Transverse colon (tissue), 4 donors: Measurements from ENCODE around the gene GOLGA6A. TPM values are rescaled to one million over a fixed set of nuclear protein-coding genes. Genes with fewer than 3 reads are reported as not detected.
A peak's percentile ranks its signal among the peaks of the same experiment; 100 is the strongest.

Experiments
- DNase-seq: peaks from one replicate; pipeline ENCODE4 v3.0.0-alpha.2; 2019
- H3K27ac ChIP-seq, 4 donors: fragments of 200-600 bp; sonication (generic); 2 replicates each; pipeline ENCODE4 v1.5.1; 2016 to 2018; ENCODE audit warnings: inconsistent platforms in 4 of 4
- H3K27me3 ChIP-seq: fragments of 200-600 bp; sonication (generic); 2 replicates; pipeline ENCODE4 v1.5.1; 2017; ENCODE audit warnings: inconsistent platforms
- H3K36me3 ChIP-seq, 4 donors: fragments of 200-600 bp; sonication (generic); 2 replicates each; pipeline ENCODE4 v1.5.1; 2017 to 2019; ENCODE audit warnings: inconsistent platforms in 4 of 4
- H3K4me1 ChIP-seq, 4 donors: fragments of 200-600 bp; sonication (generic); 2 replicates each; pipeline ENCODE4 v1.5.1; 2017 to 2020; ENCODE audit warnings: inconsistent platforms in 4 of 4
- H3K4me3 ChIP-seq, 4 donors: fragments of 200-600 bp; sonication (generic); 1 replicate in 1 of 4; 2 replicates in 3 of 4; pipeline versions ENCODE4 v1.5.1 to v1.6.1; 2017 to 2019; ENCODE audit warnings: inconsistent platforms in 4 of 4
- H3K9me3 ChIP-seq, 2 donors: fragments of 200-600 bp; sonication (generic); 2 replicates each; pipeline ENCODE4 v1.5.1; 2017 to 2019; ENCODE audit warnings: inconsistent platforms in 2 of 2
- CTCF ChIP-seq, 5 experiments: fragments of 200-600 bp in 3 of 5; fragments of 450-650 bp in 2 of 5; sonication (generic) in 3 of 5; IDR thresholded peaks; 1 replicate in 2 of 5; 2 replicates in 3 of 5; pipeline ENCODE4 v1.5.1; 2016 to 2017; ENCODE audit warnings: antibody characterized with exemption in 5 of 5, inconsistent platforms in 3 of 5, mild to moderate bottlenecking in 2 of 5, moderate library complexity in 1 of 5
- EP300 ChIP-seq: sonication (generic); formaldehyde crosslinking; IDR thresholded peaks from one replicate; pipeline ENCODE4 v1.6.1; 2017; ENCODE audit warnings: antibody characterized with exemption, low read depth
- POLR2A ChIP-seq: fragments of 450-650 bp; IDR thresholded peaks from one replicate; pipeline ENCODE4 v1.6.1; 2016; ENCODE audit warnings: antibody characterized with exemption, mild to moderate bottlenecking, moderate library complexity
- POLR2AphosphoS5 ChIP-seq, 3 donors: sonication (generic); formaldehyde crosslinking; IDR thresholded peaks; one replicate each; pipeline ENCODE4 v1.6.1; 2016; ENCODE audit warnings: antibody characterized with exemption in 3 of 3
- WGBS, 2 donors: methylation state at CpG; one replicate each; pipeline ENCODE4 v1.1.5; 2018; ENCODE audit warnings: low coverage in 1 of 2; 5-methylcytosine and 5-hydroxymethylcytosine counted together
- in situ Hi-C, 4 donors: fragments of 200-750 bp; cut with MboI; loops; one replicate each; pipeline versions ENCODE4 v1.15.0 to v1.15.1; 2017; ENCODE audit warnings: low sequenced_read_pairs in 3 of 4, low pct_ligation_motif_present in 1 of 4, low pct_unique_long_range_greater_than_20kb in 1 of 4
- intact Hi-C: fragments of 100-400 bp; cut with DNase I; formaldehyde crosslinking; loops from one replicate; pipeline ENCODE4 v1.15.1; 2023; ENCODE audit warnings: low total_unique reads
- total RNA-seq, 4 donors: library from RNA; depleted of rRNA; stranded (reverse); fragments of >200 nt; gene quantifications; one replicate each; pipeline ENCODE4 v1.1.0, GENCODE V29; 2016

Gene GOLGA6A
- total RNA-seq, 4 donors from 2014 or later: not detected

- no peaks in the 10 kb centered on the region for H3K9me3 ChIP-seq
- intact Hi-C loops: no loop called here
- H3K4me3 ChIP-seq: no peak overlapping the region
- DNase-seq: no peak
- in situ Hi-C loops: no loop called here
- H3K36me3 ChIP-seq: no peaks in the 10 kb centered on the region
- TF ChIP-seq EP300: no peak
- TF ChIP-seq POLR2AphosphoS5 (IDR thresholded peaks at IDR 0.05): peak in 1 of 3 donors; percentile 60
- 83% methylated on average over 8 of the region's 8 CpGs; no CpG with 5 or more reads in 1 of the 2 donors for WGBS, 2 donors
- H3K27me3 ChIP-seq: no peaks in the 10 kb centered on the region
- peaks cover 2 to 21% (median 7%) of the 10 kb centered on the region in 4 donors for H3K4me1 ChIP-seq
- H3K27ac ChIP-seq: peak overlapping the region in 3 of 4 donors; percentile 58 to 76 (median 70)
Observed at GRCh38 chr15:74041777-74042435, 40.4 kb downstream of the GOLGA6A start.

GRCh38 chr15:74041311-74041756 lies 41.0 kb downstream of the GOLGA6A start:
- no peak overlapping the region for H3K4me3 ChIP-seq
- H3K9me3 ChIP-seq: no peaks in the 10 kb centered on the region
- TF ChIP-seq CTCF (IDR thresholded peaks at IDR 0.05): no peak
- no peaks in the 10 kb centered on the region for H3K27me3 ChIP-seq
- DNase-seq: no peak
- no peaks in the 10 kb centered on the region for H3K36me3 ChIP-seq
- WGBS, 2 donors: 87% methylated on average over 10 of the region's 10 CpGs; no CpG with 5 or more reads in 1 of the 2 donors
- peaks cover 2 to 21% (median 11%) of the 10 kb centered on the region in 4 donors for H3K4me1 ChIP-seq
- intact Hi-C loops: no loop called here
- peak overlapping the region; percentile 58 to 76 (median 68) for H3K27ac ChIP-seq
- in situ Hi-C loops: no loop called here

GRCh38 chr15:74040109-74040850 lies 42.1 kb downstream of the GOLGA6A start:
- H3K36me3 ChIP-seq: no peaks in the 10 kb centered on the region
- in situ Hi-C loops: no loop called here
- H3K4me1 ChIP-seq: peaks cover 2 to 21% (median 11%) of the 10 kb centered on the region in 4 donors
- H3K27me3 ChIP-seq: no peaks in the 10 kb centered on the region
- H3K4me3 ChIP-seq: no peak overlapping the region
- no peaks in the 10 kb centered on the region for H3K9me3 ChIP-seq
- peak; percentile 48 for DNase-seq
- TF ChIP-seq EP300 (no peak), CTCF (IDR thresholded peaks at IDR 0.05) (no peak), POLR2AphosphoS5 (IDR thresholded peaks at IDR 0.05) (peak in 1 of 3 donors; percentile 17)
- intact Hi-C loops: no loop called here
- WGBS, 2 donors: 81 to 86% methylated on average over 2 to 7 of the region's 7 CpGs
- peak overlapping the region; percentile 58 to 76 (median 70) for H3K27ac ChIP-seq

GRCh38 chr15:74039656-74040010 lies 42.7 kb downstream of the GOLGA6A start:
- 77% methylated on average over 5 of the region's 5 CpGs; no CpG with 5 or more reads in 1 of the 2 donors for whole genome bisulfite sequencing, 2 donors
- TF ChIP-seq POLR2AphosphoS5 (IDR thresholded peaks at IDR 0.05): no peak
- TF ChIP-seq POLR2A: no peak
- TF ChIP-seq CTCF (IDR thresholded peaks at IDR 0.05): no peak
- TF ChIP-seq EP300: no peak
- Histone ChIP-seq H3K27ac (peak overlapping the region; percentile 58 to 76 (median 70)), H3K4me3 (no peak overlapping the region), H3K9me3 (no peaks in the 10 kb centered on the region), H3K4me1 (peaks cover 2 to 21% (median 11%) of the 10 kb centered on the region in 4 donors), H3K36me3 (peaks cover 0 to 3% (median 0%) of the 10 kb centered on the region in 4 donors), H3K27me3 (no peaks in the 10 kb centered on the region)
- intact Hi-C loops (loop anchor here (2.0 kb wide), 1 partner anchor 67 kb away; no protein-coding TSS in a partner anchor), in situ Hi-C loops (loop anchor here in 1 of 4 donors (10.0 kb wide), 1 partner anchor 55 kb away; no protein-coding TSS in a partner anchor)
- DNase-seq: no peak
